ENCODE data around the gene LTBR.
"Not testable (repeated sequence)": the region's sequence is repeated elsewhere in the genome, so short reads cannot be mapped to it uniquely, and the experiment has no call there.

The LTBR gene

DNA sequence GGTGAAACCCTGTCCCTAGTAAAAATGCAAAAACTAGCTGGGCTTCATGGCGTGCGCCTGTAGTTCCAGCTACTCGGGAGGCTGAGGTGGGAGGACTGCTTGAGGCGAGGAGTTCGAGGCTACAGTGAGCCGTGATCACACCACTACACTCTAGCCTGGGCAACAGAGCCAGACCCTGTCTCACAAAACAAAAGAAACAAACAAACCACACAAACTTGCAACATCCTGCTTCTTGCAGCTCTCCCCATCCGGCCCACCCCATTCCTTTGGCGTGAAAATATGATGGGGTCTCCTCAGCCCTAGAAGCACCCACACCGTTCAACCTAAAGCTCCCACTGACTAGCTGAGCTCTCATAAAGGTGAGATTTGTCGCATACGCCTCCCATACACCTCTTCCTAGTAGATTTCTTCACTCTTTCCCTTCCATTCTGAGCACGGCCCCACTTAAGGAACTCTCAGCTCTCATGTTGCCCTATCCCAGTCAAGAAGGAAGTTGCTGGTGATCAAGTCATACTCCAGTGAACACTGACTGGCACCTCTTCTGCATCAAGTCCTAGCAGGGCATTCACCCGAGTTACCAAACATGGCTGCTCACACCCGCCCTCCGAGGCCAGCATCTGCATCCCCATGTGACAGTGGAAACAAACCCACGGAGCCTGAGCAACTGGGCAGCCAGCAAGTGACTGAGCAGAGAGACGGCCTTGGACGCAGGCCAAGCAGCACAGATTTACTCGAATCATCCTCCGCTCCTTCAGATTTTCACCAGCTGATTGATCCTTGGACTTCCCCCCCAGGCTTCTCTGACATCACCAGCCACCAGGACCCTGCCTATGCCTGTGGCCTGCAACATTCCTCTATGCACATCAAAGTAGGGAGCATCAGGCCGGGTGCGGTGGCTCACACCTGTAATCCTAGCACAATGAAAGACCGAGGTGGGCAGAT is 41.9 kb downstream of the LTBR start:
- no peak for DNase-seq (ENCODE audit: low read depth)

DNA sequence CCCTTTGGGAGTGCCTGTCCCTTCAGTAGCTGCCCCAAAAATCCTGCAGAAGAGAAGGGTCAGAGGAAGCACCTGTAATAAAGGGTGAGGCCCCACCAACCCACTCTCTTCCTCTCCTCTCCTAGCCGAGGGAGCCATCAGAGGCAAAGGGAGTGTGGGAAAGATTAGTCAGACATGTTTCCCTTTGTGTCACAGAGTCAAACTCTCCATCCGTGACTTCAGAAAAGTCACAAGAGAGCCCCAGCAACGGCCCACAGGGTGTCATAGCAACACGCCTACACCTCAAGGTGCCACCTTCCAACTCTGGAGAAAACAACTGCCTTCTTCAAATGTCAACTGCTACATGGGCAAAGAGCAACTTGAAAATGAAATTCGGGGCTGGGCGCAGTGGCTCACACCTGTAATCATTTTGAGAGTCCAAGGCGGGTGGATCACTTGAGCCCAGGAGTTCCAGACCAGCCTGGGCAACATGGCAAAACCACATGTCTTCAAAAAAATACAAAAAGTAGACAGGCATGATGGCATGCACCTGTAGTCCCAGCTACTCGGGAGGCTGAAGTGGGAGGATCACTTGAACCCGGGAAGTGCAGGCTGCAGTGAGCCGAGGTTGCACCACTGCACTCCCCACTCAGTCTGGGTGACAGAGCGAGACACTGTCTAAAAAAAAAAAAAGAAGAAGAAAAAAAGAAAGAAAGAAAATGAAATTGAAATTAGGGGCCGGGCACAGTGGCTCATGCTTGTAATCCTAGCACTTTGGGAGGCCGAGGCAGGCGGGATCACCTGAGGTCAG is 43.1 kb downstream of the LTBR start:
- peak; percentile 93 for DNase-seq (ENCODE audit: low read depth)

DNA sequence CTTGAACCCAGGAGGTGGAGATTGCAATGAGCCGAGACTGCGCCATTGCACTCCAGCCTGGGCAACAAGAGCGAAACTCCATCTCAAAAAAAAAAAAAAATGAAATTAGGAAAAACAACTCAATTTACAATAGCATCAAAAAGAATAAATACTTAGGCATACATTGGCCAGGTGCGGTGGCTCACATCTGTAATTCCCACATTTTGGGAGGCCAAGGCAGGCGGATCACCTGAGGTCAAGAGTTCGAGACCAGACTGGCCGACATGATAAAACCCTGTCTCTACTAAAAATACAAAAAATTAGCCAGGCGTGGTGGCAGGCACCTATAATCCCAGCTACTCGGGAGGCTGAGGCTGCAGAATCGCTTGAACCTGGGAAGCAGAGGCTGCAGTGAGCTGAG is 43.8 kb downstream of the LTBR start:
- not testable (repeated sequence) for DNase-seq (ENCODE audit: low read depth)

DNA sequence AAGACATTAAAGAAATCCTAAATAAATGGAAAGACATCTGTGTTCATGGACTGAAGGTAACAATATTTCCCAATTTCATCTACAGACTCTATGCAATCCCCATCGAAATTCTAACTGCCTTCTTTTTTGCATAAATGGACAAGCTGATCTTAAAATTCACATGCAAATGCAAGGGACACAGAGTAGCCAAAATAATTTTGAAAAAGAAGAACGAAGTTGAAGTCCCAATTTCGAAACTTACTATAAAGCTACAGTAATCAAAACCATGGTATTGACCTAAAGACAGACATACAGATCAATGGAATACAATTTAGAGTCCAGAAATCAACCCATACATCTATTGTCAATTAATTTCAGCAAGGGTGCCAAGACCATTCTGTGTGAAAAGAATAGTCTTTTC is 44.4 kb downstream of the LTBR start:
- DNase-seq (ENCODE audit: low read depth) = no peak

DNA sequence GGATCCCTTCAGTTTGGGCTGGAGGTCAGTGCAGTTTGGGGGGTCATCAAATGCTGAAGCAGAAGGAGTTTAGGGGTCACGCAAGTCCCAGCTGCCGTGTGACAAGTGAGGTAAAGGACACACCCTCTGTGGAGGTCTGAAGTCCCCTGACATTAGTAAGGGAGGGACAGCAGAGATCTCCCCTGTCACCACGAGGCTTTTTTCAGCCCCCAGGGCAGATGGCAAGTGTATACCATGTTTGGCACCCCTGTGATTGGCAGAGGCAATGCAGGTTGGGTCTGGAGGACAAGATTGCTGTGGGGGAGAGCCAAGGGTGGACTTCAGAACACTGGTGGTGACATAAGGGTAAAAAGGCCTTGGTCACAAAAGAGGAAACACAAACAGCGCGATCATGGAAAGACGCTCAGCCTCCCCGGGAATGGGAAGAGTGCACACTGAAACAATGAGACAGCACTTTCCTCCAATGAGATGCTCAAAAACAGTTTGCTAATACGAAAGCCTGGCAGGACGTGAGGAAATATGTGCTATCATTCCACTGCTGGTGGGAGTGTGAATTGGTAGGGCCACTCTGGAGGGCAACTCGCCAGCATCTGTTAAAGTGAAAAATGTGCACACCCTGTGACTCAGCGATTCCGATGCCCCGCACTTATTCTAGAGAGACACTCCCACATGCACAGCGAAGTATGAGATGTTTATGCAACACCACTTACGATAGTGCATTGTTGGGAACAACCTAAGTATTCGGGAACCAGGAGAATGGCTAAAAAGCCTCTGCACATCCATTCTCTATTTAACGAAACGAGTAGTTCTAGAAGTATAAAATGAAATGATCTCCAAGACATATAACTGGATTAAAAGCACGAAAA is 46.4 kb downstream of the LTBR start:
- peak; percentile 68 for DNase-seq (ENCODE audit: low read depth)

DNA sequence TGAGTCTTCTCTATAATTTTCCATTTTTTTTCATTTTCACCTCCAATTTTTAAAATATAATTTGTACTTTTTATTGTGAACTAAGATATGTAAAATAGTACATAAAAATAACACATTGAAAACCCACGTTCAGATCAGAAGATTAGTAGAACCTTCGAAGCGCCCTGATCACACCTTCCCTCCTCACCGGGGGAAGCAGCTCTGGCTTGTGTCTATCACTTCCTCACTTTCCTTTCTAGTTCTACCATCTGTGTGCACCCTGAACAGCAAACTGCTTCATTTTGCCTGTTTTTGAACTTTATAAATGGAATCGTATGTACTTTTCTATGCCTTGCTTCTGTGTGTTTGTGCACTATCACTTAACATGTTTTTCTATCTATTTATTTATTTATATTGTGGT is 49.0 kb downstream of the LTBR start:
- DNase-seq (ENCODE audit: low read depth) = no peak

DNA sequence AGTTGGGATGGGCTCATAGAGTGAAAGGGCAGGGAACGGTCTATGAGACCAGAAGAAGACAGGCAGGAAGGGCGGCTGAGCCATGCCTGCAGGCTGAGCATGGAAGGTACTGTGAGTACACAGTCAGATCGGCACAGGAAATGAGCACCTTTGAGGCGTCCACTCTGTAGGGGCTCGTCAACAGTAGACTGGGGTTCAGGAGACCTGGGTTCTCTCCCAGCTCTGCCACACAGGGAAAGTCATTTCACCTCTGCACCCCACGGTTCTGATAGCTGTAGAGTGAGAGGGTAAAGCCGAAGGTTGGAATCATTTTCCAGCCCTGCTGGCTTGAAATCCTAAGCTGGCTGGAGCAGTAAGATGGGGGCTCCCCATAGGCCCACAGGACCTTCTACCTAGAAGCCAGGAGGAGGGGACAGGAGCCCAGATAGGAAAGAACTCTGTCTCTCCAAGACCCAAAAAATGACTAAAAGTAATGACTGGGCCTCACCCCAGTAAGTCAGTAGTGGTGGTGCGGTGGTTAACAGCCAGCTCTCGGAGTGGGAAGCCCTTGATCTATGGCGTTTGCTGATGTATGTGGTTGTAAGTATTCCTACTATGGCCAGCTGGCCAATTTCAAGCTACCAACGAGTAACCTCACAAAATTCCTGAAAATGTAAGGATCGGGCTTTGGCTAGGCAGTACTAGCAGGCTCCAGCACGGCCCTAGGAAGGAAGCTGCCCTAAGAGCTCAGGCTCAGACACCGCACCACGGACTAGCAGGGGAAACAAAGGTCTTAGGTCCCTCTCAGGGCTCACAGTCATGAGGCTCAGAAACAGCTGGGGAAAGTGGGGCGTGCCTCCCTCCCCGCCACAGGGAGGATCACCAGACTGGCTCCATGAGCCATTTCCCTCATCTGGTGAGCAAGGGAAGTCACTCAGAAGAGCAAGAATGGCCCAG is 50.5 kb downstream of the LTBR start:
- DNase-seq (ENCODE audit: low read depth) = no peak

DNA sequence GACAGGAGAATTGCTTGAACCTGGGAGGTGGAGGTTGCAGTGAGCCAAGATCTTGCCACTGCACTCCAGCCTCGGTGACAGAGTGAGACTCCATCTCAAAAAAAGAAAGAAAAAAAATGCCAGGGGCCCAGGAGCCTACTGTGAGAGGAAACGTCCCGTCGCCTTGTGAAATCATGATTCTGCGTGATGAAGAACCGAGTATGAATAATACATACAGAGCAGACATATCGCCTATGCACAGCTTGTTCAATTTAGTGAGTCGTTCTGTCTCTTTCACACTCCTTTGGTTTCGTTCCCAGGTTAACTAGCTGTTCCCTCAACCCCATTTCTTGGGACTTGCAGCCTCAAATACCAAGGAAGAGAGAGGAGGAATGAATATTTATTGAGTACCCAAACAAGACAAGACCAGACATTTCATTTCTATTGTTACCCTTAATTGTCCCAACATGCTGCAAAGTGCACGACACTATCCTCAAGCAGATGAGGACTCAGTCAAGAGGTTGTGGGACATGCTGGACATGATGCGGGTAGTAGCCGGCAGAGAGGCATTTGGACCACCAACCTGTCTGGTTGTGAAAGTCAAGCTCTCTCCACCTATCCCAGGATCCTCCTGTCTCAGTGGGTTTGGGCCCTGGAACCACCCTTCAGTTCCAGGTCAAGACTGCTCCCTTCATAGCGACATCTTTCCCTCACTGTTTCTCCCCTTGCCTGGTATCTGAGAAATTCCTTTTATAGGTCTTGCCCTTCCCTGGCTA is 52.2 kb downstream of the LTBR start:
- no peak for DNase-seq (ENCODE audit: low read depth)

DNA sequence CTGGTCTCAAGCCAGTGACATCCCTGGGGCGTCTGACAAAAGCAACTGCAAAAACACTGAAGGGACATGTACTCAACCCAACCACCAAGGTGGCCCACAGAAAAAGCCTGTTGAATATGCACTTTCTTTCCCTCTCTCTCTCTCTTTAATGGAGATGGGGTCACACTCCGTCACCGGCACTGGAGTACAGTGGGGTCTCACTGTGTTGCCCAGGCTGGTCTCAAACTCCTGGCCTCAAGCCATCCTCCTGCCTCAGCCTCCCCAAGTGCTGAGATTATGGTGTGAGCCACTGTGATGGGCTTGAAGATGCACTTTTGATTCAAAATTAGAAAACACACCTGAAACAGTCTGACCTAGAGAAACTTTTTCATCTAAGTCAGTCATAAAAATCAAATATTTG is 53.6 kb downstream of the LTBR start:
- no peak for DNase-seq (ENCODE audit: low read depth)

DNA sequence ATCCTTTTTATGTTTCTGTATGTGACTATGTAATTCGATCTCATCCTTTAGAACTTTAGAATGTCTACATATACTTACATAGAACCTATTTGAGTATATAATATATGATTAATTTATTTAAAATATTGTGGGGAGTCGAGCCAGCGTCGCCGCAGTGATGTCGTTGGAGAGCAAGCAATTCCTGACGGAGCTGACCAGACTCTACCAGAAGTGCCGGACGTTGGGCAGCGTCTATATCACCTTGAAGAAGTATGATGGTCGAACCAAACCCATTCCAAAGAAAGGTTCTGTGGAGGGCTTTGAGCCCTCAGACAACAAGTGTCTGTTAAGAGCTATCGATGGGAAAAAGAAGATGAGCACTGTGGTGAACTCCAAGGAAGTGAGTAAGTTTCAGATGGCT is 54.4 kb downstream of the LTBR start:
- no peak for DNase-seq (ENCODE audit: low read depth)

DNA sequence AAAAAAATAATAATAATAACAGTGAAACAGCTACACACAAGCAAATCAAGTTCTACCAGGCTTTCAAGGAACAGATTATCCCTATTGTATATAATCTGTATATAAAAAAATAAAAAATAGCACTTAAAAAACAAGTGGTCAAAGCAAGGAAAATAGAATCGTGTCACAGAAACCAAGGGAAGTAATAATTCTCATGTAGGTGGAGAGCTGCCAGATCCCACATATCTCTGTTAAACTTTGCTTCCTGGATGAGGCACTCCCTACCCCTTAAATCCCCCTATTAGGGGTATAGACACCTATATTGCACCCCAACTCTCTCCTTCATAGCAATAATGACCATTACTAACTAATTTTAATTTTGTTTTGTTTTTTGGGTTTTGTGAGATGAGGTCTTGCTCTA is 56.4 kb downstream of the LTBR start:
- no peak for DNase-seq (ENCODE audit: low read depth)

Measured in stimulated activated CD4-positive, alpha-beta T cell treated with anti-CD3 and anti-CD28 coated beads, Interleukin-2, amount 100 ng/mL, for 4 hours (primary cell).